Measurements from ENCODE around the gene GRB10.
"Not testable (repeated sequence)": the region's sequence is repeated elsewhere in the genome, so short reads cannot be mapped to it uniquely, and the experiment has no call there.

Gene GRB10

GRCh38 chr7:50754241-50754640, 28.5 kb downstream of the GRB10 start:
- no peak overlapping the region for H3K4me3 ChIP-seq (ENCODE audit: low read length)
- TF ChIP-seq ZNF274 (IDR thresholded peaks at IDR 0.05; ENCODE audit: low read depth, low read length), result no peak

GRCh38 chr7:50752422-50752821, 30.3 kb downstream of the GRB10 start:
- H3K4me3 ChIP-seq (ENCODE audit: low read length), result no peak overlapping the region
- TF ChIP-seq ZNF274 (IDR thresholded peaks at IDR 0.05; ENCODE audit: low read depth, low read length), result no peak

- no peak for TF ChIP-seq ZNF274 (IDR thresholded peaks at IDR 0.05; ENCODE audit: low read depth, low read length)
Measured at GRCh38 chr7:50751146-50751545, 31.6 kb downstream of the GRB10 start.

GRCh38 chr7:50749896-50750295, 32.8 kb downstream of the GRB10 start:
- TF ChIP-seq ZNF274 (IDR thresholded peaks at IDR 0.05; ENCODE audit: low read depth, low read length), result no peak
- no peak overlapping the region for H3K4me3 ChIP-seq (ENCODE audit: low read length)

More at GRCh38 chr7:50751146-50751545, 31.6 kb downstream of the GRB10 start:
- no peak overlapping the region for H3K4me3 ChIP-seq (ENCODE audit: low read length)

- no peak for TF ChIP-seq ZNF274 (IDR thresholded peaks at IDR 0.05; ENCODE audit: low read depth, low read length)
- H3K4me3 ChIP-seq (ENCODE audit: low read length), result no peak overlapping the region
Measured at GRCh38 chr7:50748472-50748871, 34.2 kb downstream of the GRB10 start.

- TF ChIP-seq ZNF274 (IDR thresholded peaks at IDR 0.05; ENCODE audit: low read depth, low read length), result no peak
- H3K4me3 ChIP-seq (ENCODE audit: low read length), result no peak overlapping the region
Measured at GRCh38 chr7:50745835-50746234, 36.9 kb downstream of the GRB10 start.

- H3K4me3 ChIP-seq (ENCODE audit: low read length), result no peak overlapping the region
- no peak for TF ChIP-seq ZNF274 (IDR thresholded peaks at IDR 0.05; ENCODE audit: low read depth, low read length)
Measured at GRCh38 chr7:50745336-50745735, 37.4 kb downstream of the GRB10 start.

- no peak overlapping the region for H3K4me3 ChIP-seq (ENCODE audit: low read length)
- TF ChIP-seq ZNF274 (IDR thresholded peaks at IDR 0.05; ENCODE audit: low read depth, low read length), result no peak
Measured at GRCh38 chr7:50743893-50744292, 38.8 kb downstream of the GRB10 start.

- TF ChIP-seq ZNF274 (IDR thresholded peaks at IDR 0.05; ENCODE audit: low read depth, low read length), result no peak
- no peak overlapping the region for H3K4me3 ChIP-seq (ENCODE audit: low read length)
Measured at GRCh38 chr7:50743016-50743415, 39.7 kb downstream of the GRB10 start.

- no peak overlapping the region for H3K4me3 ChIP-seq (ENCODE audit: low read length)
- TF ChIP-seq ZNF274 (IDR thresholded peaks at IDR 0.05; ENCODE audit: low read depth, low read length), result no peak
Measured at GRCh38 chr7:50742401-50742800, 40.3 kb downstream of the GRB10 start.

GRCh38 chr7:50739744-50740435, 42.8 kb downstream of the GRB10 start:
- no peak overlapping the region for H3K4me3 ChIP-seq (ENCODE audit: low read length)
- no peak for TF ChIP-seq ZNF274 (IDR thresholded peaks at IDR 0.05; ENCODE audit: low read depth, low read length)

- TF ChIP-seq ZNF274 (IDR thresholded peaks at IDR 0.05; ENCODE audit: low read depth, low read length), result no peak
- H3K4me3 ChIP-seq (ENCODE audit: low read length), result no peak overlapping the region
Measured at GRCh38 chr7:50738932-50739331, 43.8 kb downstream of the GRB10 start.

- not testable (repeated sequence) for H3K4me3 ChIP-seq (ENCODE audit: low read length)
Measured at GRCh38 chr7:50735836-50736235, 46.9 kb downstream of the GRB10 start.

- no peak for TF ChIP-seq ZNF274 (IDR thresholded peaks at IDR 0.05; ENCODE audit: low read depth, low read length)
- no peak overlapping the region for H3K4me3 ChIP-seq (ENCODE audit: low read length)
Measured at GRCh38 chr7:50735333-50735732, 47.4 kb downstream of the GRB10 start.

GRCh38 chr7:50734246-50734645, 48.5 kb downstream of the GRB10 start:
- TF ChIP-seq ZNF274 (IDR thresholded peaks at IDR 0.05; ENCODE audit: low read depth, low read length), result no peak
- no peak overlapping the region for H3K4me3 ChIP-seq (ENCODE audit: low read length)

GRCh38 chr7:50733552-50733951, 49.1 kb downstream of the GRB10 start:
- no peak overlapping the region for H3K4me3 ChIP-seq (ENCODE audit: low read length)
- no peak for TF ChIP-seq ZNF274 (IDR thresholded peaks at IDR 0.05; ENCODE audit: low read depth, low read length)
